LNCaP clone FGC (cell line): ENCODE results near the gene BTBD9.
"Not testable (repeated sequence)": the region's sequence is repeated elsewhere in the genome, so short reads cannot be mapped to it uniquely, and the experiment has no call there.

ENCODE experiments used
- DNase-seq: peaks from one replicate; pipeline ENCODE4 v3.0.0-alpha.2; 2011; ENCODE audit warnings: low read depth
- H3K4me3 ChIP-seq: 2 replicates; pipeline ENCODE4 v1.5.1; 2011; ENCODE audit warnings: mild to moderate bottlenecking, low read depth, low read length, control low read depth
- TF ChIP-seq, protein P1 (sequence below): IDR thresholded peaks from 2 replicates; pipeline ENCODE4 v1.5.1; 2012; ENCODE audit warnings: mild to moderate bottlenecking; ENCODE audit not compliant: control insufficient read depth, insufficient read depth; ENCODE audit errors: extremely low read depth

The BTBD9 gene

DNA sequence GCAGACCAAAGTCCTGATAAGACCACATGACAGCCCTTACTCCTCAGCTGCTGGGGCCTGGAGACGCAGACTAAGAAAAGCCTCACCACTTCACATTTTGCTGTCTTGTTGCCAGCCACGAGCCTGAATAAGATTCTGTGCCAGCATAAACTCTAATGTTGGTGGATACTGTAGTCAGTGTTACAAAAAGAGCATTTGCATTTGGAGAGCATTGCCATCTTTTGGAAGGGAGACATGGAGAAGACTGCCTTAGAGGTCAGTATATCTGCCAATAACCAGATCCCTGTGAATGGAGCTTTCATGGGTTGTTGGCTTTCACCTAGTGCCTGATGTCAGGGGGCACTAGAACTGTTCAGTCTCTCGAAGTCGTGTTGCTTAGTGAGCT, 505.0 kb downstream of the BTBD9 start:
- no peak overlapping the region for H3K4me3 ChIP-seq
- TF ChIP-seq, protein P1, sequence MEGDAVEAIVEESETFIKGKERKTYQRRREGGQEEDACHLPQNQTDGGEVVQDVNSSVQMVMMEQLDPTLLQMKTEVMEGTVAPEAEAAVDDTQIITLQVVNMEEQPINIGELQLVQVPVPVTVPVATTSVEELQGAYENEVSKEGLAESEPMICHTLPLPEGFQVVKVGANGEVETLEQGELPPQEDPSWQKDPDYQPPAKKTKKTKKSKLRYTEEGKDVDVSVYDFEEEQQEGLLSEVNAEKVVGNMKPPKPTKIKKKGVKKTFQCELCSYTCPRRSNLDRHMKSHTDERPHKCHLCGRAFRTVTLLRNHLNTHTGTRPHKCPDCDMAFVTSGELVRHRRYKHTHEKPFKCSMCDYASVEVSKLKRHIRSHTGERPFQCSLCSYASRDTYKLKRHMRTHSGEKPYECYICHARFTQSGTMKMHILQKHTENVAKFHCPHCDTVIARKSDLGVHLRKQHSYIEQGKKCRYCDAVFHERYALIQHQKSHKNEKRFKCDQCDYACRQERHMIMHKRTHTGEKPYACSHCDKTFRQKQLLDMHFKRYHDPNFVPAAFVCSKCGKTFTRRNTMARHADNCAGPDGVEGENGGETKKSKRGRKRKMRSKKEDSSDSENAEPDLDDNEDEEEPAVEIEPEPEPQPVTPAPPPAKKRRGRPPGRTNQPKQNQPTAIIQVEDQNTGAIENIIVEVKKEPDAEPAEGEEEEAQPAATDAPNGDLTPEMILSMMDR: no peak
- DNase-seq: no peak

DNA sequence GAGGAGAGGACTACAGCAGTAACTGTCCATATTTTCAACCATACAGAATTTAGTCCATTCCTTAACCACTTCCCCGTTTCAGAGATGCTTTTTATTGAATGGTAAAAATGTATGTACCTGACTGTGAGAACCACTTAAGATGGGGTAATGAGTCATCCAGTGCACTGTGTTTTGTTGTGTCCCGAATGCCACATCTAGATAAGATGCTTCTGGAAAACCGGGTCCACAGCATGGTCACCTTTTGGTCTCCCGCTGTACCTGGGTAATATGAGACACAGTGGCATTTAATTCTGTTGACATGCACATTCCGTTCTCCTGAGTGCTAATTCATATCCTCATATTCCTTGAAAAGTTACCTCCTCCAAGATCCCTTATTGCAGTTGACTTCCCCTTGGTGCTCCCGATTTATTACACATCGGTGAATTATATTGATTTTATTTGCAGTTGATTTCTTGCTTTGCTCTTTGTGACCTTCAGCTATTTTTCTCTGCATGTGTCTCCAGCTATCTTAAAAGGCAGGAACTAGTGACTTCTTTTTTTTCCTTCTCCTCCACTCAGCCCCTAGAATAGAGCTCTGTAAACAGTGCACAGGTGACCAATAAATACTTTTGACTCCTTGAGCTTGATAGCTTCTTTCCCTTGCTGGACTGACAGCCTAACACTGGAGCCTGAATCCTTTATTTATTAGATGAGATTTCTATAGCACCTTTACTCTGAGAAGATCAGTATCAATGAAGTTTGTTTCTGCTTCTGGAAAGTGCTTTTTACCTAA, 505.6 kb downstream of the BTBD9 start:
- DNase-seq: no peak
- H3K4me3 ChIP-seq: no peak overlapping the region
- TF ChIP-seq, protein P1: no peak

DNA sequence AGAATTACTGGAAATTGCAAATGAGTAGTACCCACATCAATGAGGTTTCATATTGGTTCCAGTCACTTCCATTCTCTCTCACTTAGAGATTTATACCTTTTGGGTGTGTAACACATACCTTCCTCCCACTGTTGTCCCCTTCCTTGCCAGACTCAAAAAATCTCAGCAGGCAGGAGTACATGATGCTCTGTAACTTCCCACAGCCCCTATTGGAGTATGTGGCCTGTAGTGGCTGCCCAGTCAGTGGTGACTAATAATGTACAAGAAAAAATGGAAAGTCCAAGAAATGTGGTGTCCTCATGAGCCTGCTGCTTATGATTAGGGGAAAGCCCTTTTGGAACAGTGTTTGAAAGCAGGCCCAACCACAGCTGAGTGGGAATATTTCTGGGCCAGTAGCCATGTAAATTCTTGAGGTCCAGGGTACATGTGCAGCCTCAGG, 508.2 kb downstream of the BTBD9 start:
- TF ChIP-seq, protein P1: no peak
- no peak for DNase-seq
- no peak overlapping the region for H3K4me3 ChIP-seq

DNA sequence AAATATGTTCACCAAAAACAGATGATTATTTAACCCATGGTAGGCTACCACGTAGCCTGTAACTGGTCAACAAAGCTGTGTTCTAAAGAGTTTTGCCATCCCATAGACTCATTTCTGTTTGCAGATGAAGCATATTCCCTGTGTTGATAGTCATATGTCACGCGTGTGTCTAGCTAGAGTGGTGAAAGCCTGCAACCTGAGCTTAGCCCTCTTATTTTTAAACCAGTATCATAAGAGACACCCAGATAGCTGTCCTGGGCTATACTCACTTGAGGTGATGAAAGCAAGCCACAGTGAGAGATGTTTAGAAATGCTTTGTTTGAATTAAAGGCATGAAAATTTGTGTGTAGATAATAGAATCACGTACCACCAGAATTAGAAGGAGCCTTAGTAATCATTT, 512.4 kb downstream of the BTBD9 start:
- TF ChIP-seq, protein P1: no peak
- no peak overlapping the region for H3K4me3 ChIP-seq

DNA sequence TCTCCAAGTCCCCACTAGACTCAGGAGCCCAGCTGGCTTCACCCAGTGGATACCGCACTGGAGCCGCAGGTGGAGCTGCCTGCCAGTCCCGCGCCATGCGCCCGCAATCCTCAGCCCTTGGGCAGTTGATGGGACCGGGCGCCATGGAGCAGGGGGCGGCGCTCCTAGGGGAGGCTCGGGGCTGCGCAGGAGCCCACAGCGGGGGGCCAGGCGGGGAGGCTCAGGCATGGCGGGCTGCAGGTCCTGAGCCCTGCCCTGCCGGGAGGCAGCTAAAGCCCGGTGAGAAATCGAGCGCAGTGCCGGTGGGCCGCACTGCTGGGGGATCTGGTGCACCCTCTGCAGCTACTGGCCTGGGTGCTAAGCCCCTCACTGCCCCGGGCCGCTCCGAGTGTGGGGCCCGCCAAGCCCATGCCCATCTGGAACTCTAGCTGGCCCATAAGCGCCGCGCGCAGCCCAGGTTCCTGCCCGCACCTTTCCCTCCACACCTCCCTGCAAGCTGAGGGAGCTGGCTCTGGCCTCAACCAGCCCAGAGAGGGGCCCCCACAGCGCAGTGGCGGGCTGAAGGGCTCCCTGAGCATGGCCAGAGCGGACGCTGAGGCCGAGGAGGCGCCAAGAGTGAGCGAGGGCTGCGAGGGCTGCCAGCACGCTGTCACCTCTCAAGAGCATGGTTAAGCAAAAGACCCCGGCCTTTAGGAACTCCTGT, 515.4 kb downstream of the BTBD9 start:
- DNase-seq, H3K4me3 ChIP-seq: not testable (repeated sequence)

More for the DNA sequence above, 512.4 kb downstream of the BTBD9 start:
- DNase-seq: no peak

DNA sequence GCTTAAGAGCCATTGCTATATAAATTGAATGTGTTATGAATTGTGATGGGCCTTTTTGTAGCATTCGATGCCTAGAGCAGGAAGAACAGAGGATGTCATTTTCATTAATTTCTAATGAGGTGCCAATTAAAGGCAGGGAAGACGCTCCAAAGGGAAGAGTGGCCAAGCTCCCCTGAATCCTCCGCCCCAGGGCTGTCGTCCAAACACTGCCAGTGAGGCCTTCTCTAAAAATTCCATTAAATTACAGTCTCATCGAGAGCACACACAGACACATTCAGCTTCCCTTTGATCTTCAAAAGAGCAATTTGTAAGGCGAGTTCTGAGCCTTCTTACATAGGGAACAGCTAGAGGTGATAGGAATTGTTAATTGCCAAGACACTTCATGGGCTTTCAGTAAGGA, 520.2 kb downstream of the BTBD9 start:
- TF ChIP-seq, protein P1: no peak
- no peak for DNase-seq
- H3K4me3 ChIP-seq: no peak overlapping the region

DNA sequence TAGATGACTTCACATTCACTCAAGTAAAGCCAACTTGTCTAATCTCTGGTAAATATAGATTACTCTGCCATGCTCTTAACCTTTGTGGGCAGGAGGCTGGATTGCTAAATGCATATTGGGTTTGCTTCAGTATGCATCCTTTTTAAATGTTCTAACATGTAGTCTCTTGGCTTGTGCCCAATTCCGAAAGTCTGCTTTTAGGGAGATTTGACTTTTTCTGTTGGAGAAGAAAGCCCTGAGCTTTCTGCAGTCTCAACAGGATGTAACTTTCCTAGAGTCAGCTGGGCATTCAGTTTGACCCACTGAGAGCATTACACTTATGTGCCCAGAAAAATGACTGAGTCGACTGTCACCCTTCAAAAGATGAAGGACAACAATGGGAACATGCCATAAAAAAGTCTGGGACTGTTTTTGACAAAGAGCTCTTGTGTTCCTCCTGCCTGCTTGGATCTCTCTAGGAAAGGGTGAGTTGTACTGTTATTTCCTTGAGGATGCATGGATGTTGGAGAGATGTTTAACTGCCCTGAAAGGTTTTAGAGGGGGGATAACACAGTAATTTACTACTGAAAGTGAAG, 520.9 kb downstream of the BTBD9 start:
- TF ChIP-seq, protein P1: no peak

More for the DNA sequence above, 520.9 kb downstream of the BTBD9 start:
- no peak overlapping the region for H3K4me3 ChIP-seq
- DNase-seq: no peak
